H1 (cell line): ENCODE measurements around the gene REM2. TPM values are rescaled to one million over a fixed set of nuclear protein-coding genes. Genes with fewer than 3 reads are reported as not detected.

Experiments used
- CTCF ChIA-PET: fragments of 300-600 bp; sonication (Branson Sonifier 250); formaldehyde crosslinking; loops from one replicate; lab custom pipeline; 2021; ENCODE audit not compliant: partially characterized antibody; lab: Charles Lee
- POLR2A ChIA-PET: fragments of 300-600 bp; sonication (Branson Sonifier 250); formaldehyde crosslinking; loops from one replicate; lab custom pipeline; 2021; ENCODE audit warnings: inconsistent platforms; ENCODE audit not compliant: partially characterized antibody; lab: Charles Lee
- DNase-seq, 2 experiments: peaks; one replicate each; pipeline versions ENCODE4 v3.0.0 to v3.0.0-alpha.2; 2010 to 2022; ENCODE audit warnings: low spot score in 2 of 2, low read depth in 1 of 2, mixed read lengths in 1 of 2
- FAIRE-seq: peaks from 2 replicates; lab custom pipeline; 2011; peaks lifted over from hg19 to GRCh38; lab: Jason Lieb, UNC
- H2AFZ ChIP-seq: 2 replicates; pipeline ENCODE4 v1.8.1; 2012; ENCODE audit warnings: low read length, inconsistent platforms
- H2AK5ac ChIP-seq: 2 replicates; pipeline ENCODE4 v1.6.1; 2013; ENCODE audit warnings: low read depth, low read length
- H2BK120ac ChIP-seq: replicated peaks from 2 replicates; pipeline ENCODE3; 2013; ENCODE audit warnings: low read depth, low read length, inconsistent platforms
- H2BK12ac ChIP-seq: 2 replicates; pipeline ENCODE4 v1.6.1; 2013; ENCODE audit warnings: low read depth, low read length
- H2BK15ac ChIP-seq: 2 replicates; pipeline ENCODE4 v1.6.1; 2013; ENCODE audit warnings: low read length
- H2BK20ac ChIP-seq: 2 replicates; pipeline ENCODE4 v1.6.1; 2013; ENCODE audit warnings: low read length
- H2BK5ac ChIP-seq: 2 replicates; pipeline ENCODE4 v1.6.1; 2013; ENCODE audit warnings: low read depth, low read length
- H3K14ac ChIP-seq: 2 replicates; pipeline ENCODE4 v1.6.1; 2013; ENCODE audit warnings: inconsistent platforms; ENCODE audit not compliant: insufficient read length
- H3K18ac ChIP-seq: 2 replicates; pipeline ENCODE4 v1.6.1; 2013; ENCODE audit warnings: low read length; ENCODE audit errors: extremely low read depth
- H3K23ac ChIP-seq: 2 replicates; pipeline ENCODE4 v1.6.1; 2013; ENCODE audit warnings: inconsistent platforms; ENCODE audit not compliant: insufficient read length
- H3K23me2 ChIP-seq: 2 replicates; pipeline ENCODE4 v1.6.1; 2013; ENCODE audit warnings: low read depth, low read length
- H3K27ac ChIP-seq: 2 replicates; pipeline ENCODE4 v1.6.1; 2011; ENCODE audit warnings: low read depth, low read length, inconsistent platforms
- H3K27me3 ChIP-seq, 4 experiments: replicated peaks in 1 of 4; 1 replicate in 1 of 4; 2 replicates in 3 of 4; pipeline versions ENCODE4 v1.6.1 to v1.8.1; 2011 to 2013; ENCODE audit warnings: low read length in 3 of 4, mild to moderate bottlenecking in 3 of 4, inconsistent platforms in 2 of 4, mixed read lengths in 2 of 4, moderate library complexity in 1 of 4; ENCODE audit not compliant: control insufficient read depth in 3 of 4, insufficient read depth in 3 of 4; ENCODE audit errors: extremely low read depth in 1 of 4
- H3K36me3 ChIP-seq, 4 experiments: 2 replicates each; pipeline versions ENCODE4 v1.6.1 to v1.8.1; 2011 to 2013; ENCODE audit warnings: mild to moderate bottlenecking in 4 of 4, low read length in 3 of 4, moderate library complexity in 2 of 4, control low read depth in 1 of 4, inconsistent platforms in 1 of 4; ENCODE audit not compliant: insufficient read depth in 4 of 4, control insufficient read depth in 2 of 4
- H3K4ac ChIP-seq: replicated peaks from 2 replicates; pipeline ENCODE3; 2013; ENCODE audit warnings: low read length, low read depth, mixed read lengths, inconsistent platforms; ENCODE audit not compliant: insufficient read length
- H3K4me1 ChIP-seq, 4 experiments: replicated peaks in 1 of 4; 1 replicate in 1 of 4; 2 replicates in 3 of 4; pipeline versions ENCODE4 v1.6.1 to v1.8.1; 2011 to 2013; ENCODE audit warnings: low read length in 3 of 4, inconsistent platforms in 2 of 4, mixed read lengths in 1 of 4; ENCODE audit not compliant: insufficient read depth in 4 of 4, control insufficient read depth in 3 of 4
- H3K4me2 ChIP-seq, 2 experiments: 2 replicates each; pipeline versions ENCODE4 v1.6.1 to v1.8.1; 2011 to 2013; ENCODE audit warnings: low read depth in 2 of 2, low read length in 2 of 2, control low read depth in 1 of 2, inconsistent platforms in 1 of 2, mild to moderate bottlenecking in 1 of 2; ENCODE audit not compliant: insufficient read depth in 1 of 2
- H3K4me3 ChIP-seq, 4 experiments: fragments of 200-600, 300-600 bp in 1 of 4; sonication (generic), shearing (Covaris generic), sonication (Bioruptor Twin) in 1 of 4; 2 replicates each; pipeline versions ENCODE4 v1.5.1 to v1.8.1; 2011 to 2016; ENCODE audit warnings: low read length in 4 of 4, low read depth in 3 of 4, control low read depth in 2 of 4, inconsistent platforms in 2 of 4, mild to moderate bottlenecking in 2 of 4, mixed read lengths in 1 of 4, moderate library complexity in 1 of 4; ENCODE audit not compliant: insufficient read depth in 2 of 4; ENCODE audit errors: extremely low read depth in 1 of 4
- H3K56ac ChIP-seq: replicated peaks from 2 replicates; pipeline ENCODE3; 2013; ENCODE audit warnings: low read depth, mild to moderate bottlenecking, mixed read lengths, low read length, inconsistent platforms; ENCODE audit not compliant: insufficient read length
- H3K79me1 ChIP-seq: 2 replicates; pipeline ENCODE4 v1.6.1; 2013; ENCODE audit warnings: low read depth, low read length, control low read depth
- H3K79me2 ChIP-seq, 2 experiments: 2 replicates each; pipeline versions ENCODE4 v1.6.1 to v1.8.1; 2012 to 2013; ENCODE audit warnings: low read length in 2 of 2, mild to moderate bottlenecking in 2 of 2, inconsistent platforms in 1 of 2; ENCODE audit not compliant: insufficient read depth in 2 of 2, control insufficient read depth in 1 of 2
- H3K9ac ChIP-seq, 4 experiments: replicated peaks in 1 of 4; 1 replicate in 1 of 4; 2 replicates in 3 of 4; pipeline versions ENCODE4 v1.6.1 to v1.8.1; 2011 to 2013; ENCODE audit warnings: low read depth in 3 of 4, low read length in 3 of 4, control low read depth in 2 of 4, mild to moderate bottlenecking in 2 of 4, moderate library complexity in 2 of 4, inconsistent platforms in 1 of 4; ENCODE audit errors: extremely low read depth in 1 of 4
- H3K9me3 ChIP-seq, 2 experiments: 2 replicates each; pipeline versions ENCODE4 v1.6.1 to v1.8.1; 2012 to 2013; ENCODE audit warnings: mild to moderate bottlenecking in 2 of 2, moderate library complexity in 2 of 2, control low read depth in 1 of 2, inconsistent platforms in 1 of 2, low read depth in 1 of 2, low read length in 1 of 2, mixed read lengths in 1 of 2; ENCODE audit not compliant: insufficient read depth in 2 of 2
- H4K20me1 ChIP-seq, 2 experiments: replicated peaks in 1 of 2; 2 replicates each; pipeline versions ENCODE3 to v1.8.1; 2011 to 2013; ENCODE audit warnings: inconsistent platforms in 2 of 2, low read length in 2 of 2, mild to moderate bottlenecking in 1 of 2; ENCODE audit not compliant: insufficient read depth in 2 of 2, control insufficient read depth in 1 of 2
- H4K5ac ChIP-seq: 2 replicates; pipeline ENCODE4 v1.6.1; 2013; ENCODE audit warnings: low read length, low read depth, mixed read lengths, inconsistent platforms; ENCODE audit not compliant: insufficient read length
- H4K8ac ChIP-seq: 2 replicates; pipeline ENCODE4 v1.8.0; 2013; ENCODE audit warnings: mild to moderate bottlenecking, moderate library complexity, low read length, inconsistent platforms; ENCODE audit not compliant: insufficient read depth; ENCODE audit errors: extremely low read depth
- H4K91ac ChIP-seq: replicated peaks from 2 replicates; pipeline ENCODE3; 2013; ENCODE audit warnings: low read length, mixed read lengths, inconsistent platforms; ENCODE audit not compliant: insufficient read length
- EZH2 ChIP-seq: fragments of 200-600 bp; sonication (generic); IDR thresholded peaks from 2 replicates; pipeline ENCODE4 v1.7.1; 2012; ENCODE audit warnings: low read depth, mild to moderate bottlenecking, moderate library complexity, low read length, inconsistent platforms; ENCODE audit not compliant: severe bottlenecking
- HDAC2 ChIP-seq, 2 experiments: fragments of 300-600 bp in 1 of 2; sonication (generic) in 1 of 2; IDR thresholded peaks; 2 replicates each; pipeline ENCODE4 v1.6.1; 2011 to 2012; ENCODE audit warnings: low read depth in 2 of 2, low read length in 2 of 2, mild to moderate bottlenecking in 2 of 2, moderate library complexity in 2 of 2, borderline replicate concordance in 1 of 2, inconsistent platforms in 1 of 2
- JUND ChIP-seq: IDR thresholded peaks from 2 replicates; pipeline ENCODE4 v1.6.1; 2011; ENCODE audit warnings: mild to moderate bottlenecking, improper control_type of control experiment, low read length
- RAD21 ChIP-seq, 2 experiments: IDR thresholded peaks in 1 of 2; conservative IDR thresholded peaks in 1 of 2; 2 replicates each; pipeline ENCODE4 v1.6.1; 2011; ENCODE audit warnings: low read depth in 2 of 2, low read length in 2 of 2, improper control_type of control experiment in 1 of 2, inconsistent platforms in 1 of 2, mild to moderate bottlenecking in 1 of 2, moderate library complexity in 1 of 2
- SP4 ChIP-seq: IDR thresholded peaks from 2 replicates; pipeline ENCODE4 v1.6.1; 2012; ENCODE audit warnings: low read length, inconsistent platforms
- WGBS, 2 experiments: shearing (Covaris generic) in 1 of 2; methylation state at CpG; one replicate each; pipeline versions ENCODE4 v1.1.6 to v1.1.7; 2013 to 2015; ENCODE audit warnings: low lambda C conversion rate in 2 of 2, mixed read lengths in 2 of 2, inconsistent platforms in 1 of 2, low coverage in 1 of 2, missing lambda C conversion rate in 1 of 2; ENCODE audit not compliant: insufficient replicate concordance in 2 of 2, insufficient coverage in 1 of 2, insufficient read length in 1 of 2; ENCODE audit errors: extremely low coverage in 1 of 2, missing lambda C conversion rate in 1 of 2; 5-methylcytosine and 5-hydroxymethylcytosine counted together
- polyA plus RNA-seq, 7 experiments: library from polyadenylated mRNA; depleted of rRNA in 3 of 7; stranded (reverse) in 5 of 7; unstranded in 2 of 7; fragments of >200 nt in 5 of 7; fragments of 200-250 nt in 2 of 7; gene quantifications; 1 replicate in 5 of 7; 2 replicates in 1 of 7; 4 replicates in 1 of 7; pipeline versions ENCODE4 v1.2.1 to v1.2.3, GENCODE V29; 2011 to 2013; ENCODE audit warnings: missing spikeins in 2 of 7, mixed read lengths in 2 of 7
- total RNA-seq: library from RNA; stranded (reverse); fragmentation: NEBNext Ultra II Directional; extraction: Animal tissue kit (Norgen Biotek cat#: 25700); gene quantifications from 2 replicates; pipeline ENCODE4 v1.2.1, GENCODE V29; 2021
- TF ChIP-seq, protein P1 (sequence below), 3 experiments: IDR thresholded peaks; 1 replicate in 2 of 3; 2 replicates in 1 of 3; pipeline versions ENCODE4 v1.5.1 to v1.6.1; 2011; ENCODE audit warnings: low read length in 3 of 3, mild to moderate bottlenecking in 3 of 3, inconsistent platforms in 2 of 3, low read depth in 1 of 3, moderate library complexity in 1 of 3; ENCODE audit not compliant: insufficient read depth in 1 of 3; ENCODE audit errors: control extremely low read depth in 1 of 3

REM2 gene
- total and polyA plus RNA-seq, 2 of the 8 experiments (the other 6 are each of a cell fraction or from before 2014, with no cell fraction given) = 1.00 to 1.1 TPM

DNA sequence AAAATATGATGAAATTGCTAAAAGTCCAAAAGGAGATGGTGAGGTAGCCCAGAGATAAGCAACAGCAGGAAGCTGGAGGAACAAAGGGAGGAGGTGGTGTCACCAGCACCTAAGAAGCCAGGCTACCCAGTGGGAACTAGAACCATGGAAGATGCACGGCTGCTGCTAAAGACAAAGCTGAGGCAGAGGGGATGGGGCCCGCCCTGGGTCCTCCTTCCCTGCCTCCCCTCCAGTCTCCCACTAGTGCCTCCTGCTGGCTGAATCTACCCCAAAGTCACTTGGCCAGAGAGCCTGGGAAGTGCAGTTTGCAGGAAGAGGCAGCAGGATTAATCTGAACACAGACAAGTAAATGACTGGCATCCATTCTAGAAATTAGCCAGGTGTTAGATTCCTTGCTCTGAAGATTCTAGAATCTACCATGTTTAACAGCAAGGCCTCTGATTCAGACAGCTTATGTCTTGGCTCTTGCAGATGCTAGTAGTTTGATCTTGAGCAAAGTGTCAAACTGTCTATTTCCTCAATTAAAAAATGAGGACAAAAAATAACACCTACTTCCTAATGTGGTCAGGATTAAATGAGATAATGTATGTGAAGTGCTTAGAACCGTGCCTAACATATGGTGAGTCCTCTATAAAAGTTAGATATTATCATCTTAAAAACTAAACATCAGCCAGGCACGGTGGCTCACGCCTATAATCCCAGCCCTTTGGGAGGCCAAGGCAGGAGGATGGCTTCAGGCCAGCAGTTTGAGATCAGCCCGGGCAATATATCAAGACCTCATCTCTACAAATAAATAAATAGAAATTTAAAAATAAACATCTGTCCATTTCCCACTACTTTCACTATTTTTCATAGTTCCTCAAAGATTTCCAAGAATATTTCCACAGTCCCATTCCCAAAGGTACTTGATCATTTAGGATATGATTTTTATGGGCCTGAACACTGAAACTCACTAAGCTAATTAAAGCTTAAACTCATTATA lies 17.3 kb upstream of the REM2 start:
- POLR2A ChIA-PET = interaction anchor here (0.7 to 1.5 kb wide), 9 partner anchors 13 to 456 kb away, joined by 3 to 6 read pairs (median 4); partner anchors contain the start of gene OXA1L
- H2AFZ ChIP-seq = no peak overlapping the region
- H3K56ac ChIP-seq = no peak overlapping the region

More for the DNA sequence above, 17.3 kb upstream of the REM2 start:
- Histone ChIP-seq H2BK120ac (no peak overlapping the region), H3K9ac (no peak overlapping the region), H3K14ac (no peak overlapping the region), H2BK5ac (no peak overlapping the region), H3K36me3 (no peaks in the 10 kb centered on the region), H3K4me1 (peaks cover 0 to 6% (median 2%) of the 10 kb centered on the region in 4 experiments; a peak in 3 of 7 replicates), H3K4me3 (no peak overlapping the region), H4K5ac (no peak overlapping the region), H3K4ac (no peak overlapping the region), H2BK12ac (no peak overlapping the region), H3K27ac (no peak overlapping the region), H2BK20ac (no peak overlapping the region), H3K18ac (no peak overlapping the region), H3K9me3 (no peaks in the 10 kb centered on the region), H4K20me1 (no peaks in the 10 kb centered on the region), H3K79me2 (no peaks in the 10 kb centered on the region), H3K79me1 (no peaks in the 10 kb centered on the region), H3K27me3 (no peaks in the 10 kb centered on the region), H2AK5ac (no peak overlapping the region), H3K4me2 (no peak overlapping the region), H4K91ac (no peak overlapping the region), H4K8ac (peak overlapping the region; percentile 75; the same call in 1 of the 2 replicates), H3K23ac (no peak overlapping the region), H3K23me2 (no peaks in the 10 kb centered on the region), H2BK15ac (no peak overlapping the region)
- DNase-seq = peak in 1 of 2 experiments; percentile 87
- TF ChIP-seq JUND = no peak
- TF ChIP-seq, protein P1, sequence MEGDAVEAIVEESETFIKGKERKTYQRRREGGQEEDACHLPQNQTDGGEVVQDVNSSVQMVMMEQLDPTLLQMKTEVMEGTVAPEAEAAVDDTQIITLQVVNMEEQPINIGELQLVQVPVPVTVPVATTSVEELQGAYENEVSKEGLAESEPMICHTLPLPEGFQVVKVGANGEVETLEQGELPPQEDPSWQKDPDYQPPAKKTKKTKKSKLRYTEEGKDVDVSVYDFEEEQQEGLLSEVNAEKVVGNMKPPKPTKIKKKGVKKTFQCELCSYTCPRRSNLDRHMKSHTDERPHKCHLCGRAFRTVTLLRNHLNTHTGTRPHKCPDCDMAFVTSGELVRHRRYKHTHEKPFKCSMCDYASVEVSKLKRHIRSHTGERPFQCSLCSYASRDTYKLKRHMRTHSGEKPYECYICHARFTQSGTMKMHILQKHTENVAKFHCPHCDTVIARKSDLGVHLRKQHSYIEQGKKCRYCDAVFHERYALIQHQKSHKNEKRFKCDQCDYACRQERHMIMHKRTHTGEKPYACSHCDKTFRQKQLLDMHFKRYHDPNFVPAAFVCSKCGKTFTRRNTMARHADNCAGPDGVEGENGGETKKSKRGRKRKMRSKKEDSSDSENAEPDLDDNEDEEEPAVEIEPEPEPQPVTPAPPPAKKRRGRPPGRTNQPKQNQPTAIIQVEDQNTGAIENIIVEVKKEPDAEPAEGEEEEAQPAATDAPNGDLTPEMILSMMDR (IDR thresholded peaks at IDR 0.05; ENCODE audit: control extremely low read depth in 1 of 3, insufficient read depth in 1 of 3, low read depth in 1 of 3, low read length in 3 of 3) = peak; percentile 76 to 85 (median 77)
- 0 out of 4 replicates have a peak, but pooled peaks of 1 of the 2 experiments have one; percentile 41 for TF ChIP-seq HDAC2 (IDR thresholded peaks at IDR 0.05; ENCODE audit: borderline replicate concordance in 1 of 2, low read depth in 2 of 2, low read length in 2 of 2)
- TF ChIP-seq SP4 = no peak
- no peak for TF ChIP-seq EZH2
- TF ChIP-seq RAD21 (IDR thresholded peaks at IDR 0.05 in 1 of 2, conservative IDR thresholded peaks at IDR 0.05 in 1 of 2; ENCODE audit: low read depth in 2 of 2, low read length in 2 of 2) = peak; percentile 45 to 62
- CTCF ChIA-PET = interaction anchor here (0.6 to 56.0 kb wide), 18 partner anchors 8 to 1895 kb away, joined by 3 to 1562 read pairs (median 3); partner anchors contain the start of genes MMP14, MRPL52 and SLC7A7
- FAIRE-seq = no peak
- WGBS, 2 experiments = 72% methylated on average over 6 of the region's 6 CpGs; no CpG with 5 or more reads in 1 of the 2 experiments
